ENCODE measurements around the gene BANP.
"Not testable (repeated sequence)": the region's sequence is repeated elsewhere in the genome, so short reads cannot be mapped to it uniquely, and the experiment has no call there.

BANP gene

DNA sequence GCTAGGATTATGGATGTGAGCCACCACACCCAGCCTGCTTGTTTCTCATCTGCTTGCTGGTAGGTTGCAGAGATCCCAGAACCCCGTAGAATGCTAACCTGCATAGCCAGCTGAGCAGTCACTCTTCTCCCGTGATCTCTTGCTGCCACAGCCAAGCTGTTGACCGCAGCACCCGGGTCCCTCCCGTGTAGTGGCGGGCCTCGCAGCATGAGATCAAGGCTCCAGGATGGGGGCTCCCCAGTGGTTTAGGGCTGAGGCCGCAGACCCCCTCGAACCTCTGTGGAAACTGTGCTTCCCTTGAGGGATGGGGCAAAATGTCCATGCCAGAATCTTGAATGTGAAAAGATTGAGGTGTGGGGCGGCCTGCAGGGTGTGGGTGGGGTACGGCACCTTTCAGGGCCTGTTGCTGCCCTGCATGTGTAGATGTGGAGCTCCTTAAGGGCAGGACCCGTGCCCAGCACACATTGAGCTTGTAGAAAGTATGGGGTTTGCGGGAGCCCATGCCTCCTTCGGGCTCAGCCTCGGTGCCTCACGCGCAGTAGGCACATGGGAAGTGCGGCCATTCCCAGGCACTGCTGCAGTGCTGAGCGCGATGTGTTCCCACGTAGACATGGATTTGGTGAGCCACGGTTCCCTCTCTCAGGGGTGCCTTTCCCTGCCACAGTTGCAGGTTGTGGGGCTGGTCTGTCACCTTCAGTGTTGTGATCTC lies 99.9 kb downstream of the BANP start:
- no peak for DNase-seq

DNA sequence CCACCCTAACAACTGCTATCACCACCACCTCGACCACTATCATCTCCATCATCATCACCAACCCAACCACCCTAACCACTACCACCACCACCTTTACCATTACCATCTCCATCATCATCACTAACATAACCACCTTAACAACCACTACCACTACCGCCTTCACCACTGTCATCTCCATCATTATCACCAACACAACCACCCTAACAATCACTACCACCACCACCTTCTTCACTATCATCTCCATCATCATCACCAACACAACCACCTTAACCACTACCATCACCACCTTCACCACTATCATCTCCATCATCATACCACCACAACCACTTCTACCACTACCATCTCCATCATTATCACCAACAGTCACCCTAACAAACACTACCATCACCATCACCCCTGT lies 101.4 kb downstream of the BANP start:
- no peak for DNase-seq

- not testable (repeated sequence) for DNase-seq
Measured at GRCh38 chr16:88053479-88053878, 102.2 kb downstream of the BANP start.

GRCh38 chr16:88055356-88055755 lies 104.1 kb downstream of the BANP start:
- no peak for DNase-seq

DNA sequence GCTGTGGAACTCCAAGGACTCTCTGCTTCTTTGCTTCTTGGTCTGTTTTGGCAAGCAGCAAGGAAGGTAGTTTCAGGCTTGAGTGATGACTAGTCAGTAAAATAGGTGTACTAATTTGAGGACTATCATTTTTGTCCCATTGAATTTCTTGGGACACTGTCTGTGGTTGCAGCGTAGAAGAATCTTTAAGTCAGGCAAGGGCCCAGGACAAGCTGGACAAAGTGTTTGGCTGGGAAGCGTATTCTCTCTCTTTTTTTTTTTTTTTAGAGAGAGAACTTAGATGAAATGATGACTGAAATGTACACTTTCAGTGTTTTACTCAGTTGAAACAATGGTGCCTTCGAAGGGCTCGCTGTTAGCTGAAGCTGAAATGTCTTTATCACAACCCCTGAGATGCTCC lies 105.0 kb downstream of the BANP start:
- no peak for DNase-seq

GRCh38 chr16:88057656-88058055 lies 106.4 kb downstream of the BANP start:
- DNase-seq = no peak

GRCh38 chr16:88058136-88058535 lies 106.9 kb downstream of the BANP start:
- DNase-seq = no peak

- no peak for DNase-seq
Measured at GRCh38 chr16:88058817-88059216, 107.6 kb downstream of the BANP start.

DNA sequence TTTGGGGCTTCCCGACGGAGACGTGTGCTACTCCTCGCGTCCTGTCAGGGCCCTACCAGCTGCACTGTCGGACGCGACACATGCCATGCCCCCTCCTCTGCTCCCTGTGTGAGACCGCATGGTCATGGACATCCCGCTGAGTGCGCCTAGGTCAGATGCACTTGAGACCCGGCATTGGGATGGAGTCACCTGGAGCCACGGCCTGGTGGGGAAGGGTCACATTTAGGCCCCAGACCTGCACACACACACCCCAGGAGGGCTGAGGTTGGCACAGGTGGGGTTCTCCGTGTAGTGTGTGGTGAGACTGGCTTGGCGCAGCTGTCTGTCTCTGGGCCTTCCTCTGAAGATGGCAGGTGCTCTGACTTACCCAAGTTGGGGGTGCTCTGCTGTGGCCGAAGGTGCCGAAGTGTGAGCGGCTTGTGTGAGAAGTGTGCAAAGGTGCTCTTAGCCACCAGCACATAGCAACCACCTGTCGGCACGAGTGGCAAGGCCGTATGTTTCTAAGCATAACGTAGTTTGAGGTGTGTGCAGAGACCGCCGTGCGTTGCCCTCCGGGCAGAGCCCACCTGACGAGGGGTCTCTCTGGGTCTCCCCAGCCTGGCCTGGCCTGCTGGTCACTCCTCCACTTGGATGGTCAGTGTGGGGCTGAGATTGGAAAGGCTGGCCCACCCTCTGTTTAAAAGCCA lies 108.6 kb downstream of the BANP start:
- no peak for DNase-seq

GRCh38 chr16:88060524-88061219 lies 109.4 kb downstream of the BANP start:
- no peak for DNase-seq

DNA sequence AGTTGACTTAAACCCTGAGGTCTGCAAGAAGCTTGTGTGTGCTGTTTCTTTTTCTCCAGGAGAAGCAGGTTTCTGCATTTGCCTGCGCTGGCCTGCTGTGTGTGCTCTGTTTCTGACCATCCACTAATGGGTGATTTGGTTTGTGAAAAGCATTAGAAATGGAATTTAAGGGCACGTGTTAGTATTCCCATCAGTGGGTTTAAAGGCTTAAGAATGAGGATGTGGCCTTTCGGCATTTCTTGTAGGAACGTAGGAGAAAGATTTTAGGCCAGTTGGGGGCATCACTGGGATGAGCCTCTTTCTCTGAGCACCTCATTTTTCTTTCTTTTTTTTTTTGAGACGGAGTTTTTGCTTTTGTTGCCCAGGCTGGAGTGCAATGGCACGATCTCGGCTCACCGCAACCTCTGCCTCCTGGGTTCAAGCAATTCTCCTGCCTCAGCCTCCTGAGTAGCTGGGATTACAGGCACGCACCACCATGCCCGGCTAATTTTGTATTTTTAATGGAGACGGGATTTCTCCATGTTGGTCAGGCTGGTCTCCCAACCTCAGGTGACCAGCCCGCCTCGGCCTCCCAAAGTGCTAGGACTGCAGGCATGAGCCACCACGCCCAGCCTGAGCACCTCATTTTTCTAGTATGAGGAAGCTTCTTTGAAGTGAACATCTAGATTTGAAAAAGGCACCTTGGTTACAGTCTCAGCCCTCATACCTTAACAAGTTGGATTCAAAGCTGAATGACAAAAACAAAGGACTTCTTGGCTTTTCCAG lies 110.3 kb downstream of the BANP start:
- peak; percentile 18 for DNase-seq

DNA sequence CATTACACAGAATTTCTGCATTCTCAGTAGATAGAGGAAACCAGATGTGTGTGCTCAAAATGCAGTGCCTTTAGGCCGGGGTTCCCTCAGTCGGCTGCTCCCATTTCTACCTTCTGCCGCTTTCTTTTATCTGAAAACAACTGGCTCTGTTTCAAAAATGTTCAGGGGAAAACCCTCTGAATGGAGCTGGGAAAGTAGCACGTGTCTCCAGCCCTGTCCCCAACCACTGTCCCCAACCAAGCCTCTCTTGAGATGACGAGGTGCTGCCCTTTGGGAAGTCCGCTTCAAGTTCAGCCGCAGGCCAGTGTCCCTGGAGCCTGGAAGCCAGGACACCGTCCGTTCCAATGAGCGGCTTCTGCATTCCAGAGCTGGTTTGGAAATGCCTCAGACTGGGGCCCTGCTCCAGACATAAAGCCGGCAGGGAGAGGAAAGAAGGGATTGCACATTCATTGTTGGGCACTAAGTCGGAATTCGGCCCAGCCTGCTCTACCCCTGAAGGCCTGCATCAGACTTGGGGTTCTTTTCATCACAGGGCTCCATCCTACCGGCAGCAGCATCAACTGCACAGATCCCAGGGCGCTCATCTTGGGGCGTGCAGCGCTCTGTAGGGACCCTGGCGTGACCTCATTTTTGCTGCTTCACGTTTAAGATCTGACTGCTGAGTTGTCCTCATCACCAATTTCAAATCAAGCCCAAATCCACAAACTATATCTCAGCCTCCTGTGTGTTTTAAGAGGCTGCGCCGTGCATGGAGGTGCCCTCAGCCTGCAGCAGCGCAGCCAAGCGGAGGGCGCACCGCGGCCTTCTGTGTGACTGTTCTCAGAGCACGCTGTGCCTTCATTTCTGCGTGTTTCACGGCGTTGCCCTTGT lies 111.3 kb downstream of the BANP start:
- DNase-seq = peak; percentile 92

- peak; percentile 83 for DNase-seq
Measured at GRCh38 chr16:88063211-88063773, 112.1 kb downstream of the BANP start.

DNA sequence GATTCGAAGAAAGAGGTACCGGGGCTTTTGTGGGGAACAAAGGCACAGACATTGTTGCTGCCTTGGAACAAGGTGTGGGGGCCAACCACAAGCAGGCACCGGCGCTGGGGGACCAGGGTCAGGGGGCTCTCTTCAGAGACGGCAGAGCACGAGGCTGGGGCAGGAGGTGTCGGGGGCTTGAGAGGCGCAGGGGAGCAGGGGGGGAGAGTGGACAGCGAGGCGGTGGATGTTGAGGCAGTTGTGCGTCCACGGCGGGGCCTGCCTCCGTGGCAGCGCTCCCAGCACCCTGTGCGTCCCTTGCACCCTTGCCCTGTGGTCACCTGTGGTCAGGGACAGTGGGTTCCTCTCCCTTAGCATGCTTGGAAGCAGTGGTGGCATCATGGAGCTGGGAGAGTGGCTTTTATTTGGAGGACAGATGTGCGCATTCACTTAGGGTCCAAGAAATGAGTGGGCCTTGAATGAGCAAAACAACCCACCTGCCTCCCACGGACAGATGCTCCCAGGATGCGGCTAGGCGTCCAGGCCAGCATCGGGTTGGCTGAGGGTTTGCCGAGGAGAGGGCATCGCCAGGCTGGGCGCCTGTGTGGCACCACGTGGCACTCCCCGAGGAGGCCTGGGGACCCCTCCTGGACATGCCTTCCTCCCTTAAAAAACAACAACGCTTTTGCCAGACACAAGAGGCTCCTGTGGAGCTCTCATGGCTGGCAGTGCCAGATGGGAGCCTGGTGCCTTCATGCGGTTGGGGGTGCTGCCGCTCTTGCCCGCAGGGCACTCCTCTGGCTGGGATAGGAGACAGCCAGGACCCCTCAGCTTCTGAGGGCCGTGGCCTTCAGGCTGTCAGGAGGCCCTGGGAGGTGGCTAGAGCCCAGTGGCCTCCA lies 113.0 kb downstream of the BANP start:
- DNase-seq = no peak

DNA sequence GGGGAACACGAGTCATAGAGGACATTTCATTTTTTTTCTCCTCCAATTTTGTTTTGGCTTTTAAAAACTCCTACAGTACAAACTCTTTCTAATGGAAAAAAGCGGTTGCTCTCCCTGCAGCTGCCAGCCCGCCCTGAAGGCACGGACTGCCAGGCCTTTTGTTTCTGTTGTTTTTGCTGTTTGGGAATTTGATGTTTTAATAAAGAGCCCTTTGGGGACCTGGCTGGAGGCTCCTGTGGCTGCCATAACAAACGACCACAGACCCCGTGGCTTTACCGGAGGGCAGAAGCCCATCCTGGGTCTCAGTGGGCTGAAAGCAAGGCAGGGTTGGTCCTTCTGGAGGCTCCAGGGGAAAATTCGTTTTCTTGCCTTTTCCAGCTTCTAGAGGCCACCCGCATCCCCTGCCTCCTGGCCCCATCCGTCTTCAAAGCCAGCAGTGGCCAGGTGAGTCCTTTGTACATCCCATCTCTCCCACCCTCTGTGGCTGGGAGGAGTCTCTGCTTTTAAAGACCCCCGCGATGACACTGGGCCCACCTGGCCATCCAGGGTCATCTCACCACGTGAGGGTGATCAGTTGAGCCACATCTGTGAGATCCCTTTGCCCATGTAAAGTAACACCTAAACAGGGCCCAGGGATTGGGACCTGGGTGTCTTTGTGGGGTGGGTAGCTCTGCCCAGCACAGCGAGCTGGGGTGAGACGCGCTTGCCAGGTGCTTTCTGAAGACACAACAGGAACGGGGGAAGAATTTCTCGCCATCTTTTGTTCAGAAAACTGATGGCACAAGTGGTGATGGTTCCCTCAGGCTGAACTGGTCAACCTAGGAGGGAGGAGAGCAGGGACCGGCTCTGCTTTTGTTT lies 113.9 kb downstream of the BANP start:
- DNase-seq = peak; percentile 31

GRCh38 chr16:88065747-88066142 lies 114.5 kb downstream of the BANP start:
- DNase-seq = no peak

DNA sequence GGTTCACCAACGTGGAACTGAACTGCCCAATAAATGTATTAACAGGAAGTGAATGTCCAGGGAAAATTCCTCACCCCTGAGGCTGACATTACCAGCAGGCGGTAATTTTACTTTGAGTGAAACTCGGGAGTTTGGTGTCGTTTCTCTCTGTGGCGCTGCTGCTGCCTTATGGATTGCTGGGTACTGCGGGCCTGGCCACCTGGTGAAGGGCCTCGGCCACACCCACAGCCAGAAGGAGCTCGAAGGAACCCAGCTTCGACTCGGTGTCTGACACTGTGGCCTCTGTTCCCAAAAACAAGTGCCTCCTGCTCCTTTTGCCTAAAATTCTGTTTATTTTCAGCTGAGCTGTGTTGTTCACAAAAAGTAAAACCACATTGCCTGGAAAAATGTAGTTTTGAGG lies 115.0 kb downstream of the BANP start:
- no peak for DNase-seq

DNA sequence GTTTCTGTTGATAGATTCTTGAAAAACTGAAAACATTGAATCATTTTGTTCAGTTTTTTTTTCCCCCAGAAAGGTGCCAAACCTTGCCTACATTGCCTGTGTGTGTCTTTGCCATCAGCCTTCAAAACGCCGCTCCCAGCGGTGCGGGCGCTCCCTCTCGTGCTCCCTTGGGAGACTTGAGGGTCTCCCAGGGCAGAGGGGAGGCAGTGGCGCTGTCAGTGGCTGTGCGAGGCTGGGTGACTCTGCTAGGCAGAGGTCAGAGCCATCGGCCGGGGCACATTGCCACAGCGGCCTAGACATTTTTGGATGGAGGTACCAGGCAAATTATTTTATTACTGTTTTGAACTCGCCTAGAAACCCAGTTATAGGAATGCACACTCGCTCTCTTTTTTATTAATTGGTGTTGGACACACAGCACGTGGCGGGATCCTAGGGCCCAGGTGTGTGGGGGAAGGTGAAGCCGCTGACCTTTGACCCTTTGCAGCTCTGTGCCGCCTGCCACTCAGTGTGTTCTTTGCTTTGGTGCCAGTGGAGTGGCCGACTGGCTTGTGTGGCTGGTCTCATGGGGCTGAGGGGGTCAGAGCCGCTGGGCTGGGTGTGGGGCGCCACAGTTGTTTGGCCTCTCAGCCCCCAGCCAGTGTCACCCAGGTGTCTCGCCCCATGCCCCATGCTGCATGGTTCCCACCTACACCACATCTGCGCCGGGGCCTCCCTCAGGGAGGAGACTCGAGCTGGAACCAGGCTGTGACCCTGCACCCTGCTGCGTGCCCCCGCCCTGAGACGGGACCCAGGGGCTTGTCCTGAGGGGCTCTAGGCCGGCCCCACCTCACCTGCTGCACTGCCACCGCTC lies 115.7 kb downstream of the BANP start:
- no peak for DNase-seq

Data from fibroblast of skin of back (primary cell).